GM20431 (cell line): ENCODE data around the gene MAP3K3.

Experiments
- in situ Hi-C: fragments of 300-500 bp; cut with MseI, MboI; formaldehyde crosslinking; loops from one replicate; pipeline ENCODE4 v1.15.0; 2020; ENCODE audit warnings: low sequenced_read_pairs; ENCODE audit not compliant: unreplicated experiment

The MAP3K3 gene

GRCh38 chr17:63688396-63689020 is 66.3 kb downstream of the MAP3K3 start:
- in situ Hi-C loops = no loop called here

- in situ Hi-C loops = no loop called here
These were observed 67.3 kb downstream of the MAP3K3 start for GRCh38 chr17:63689479-63689878.

GRCh38 chr17:63692195-63692816 is 70.1 kb downstream of the MAP3K3 start:
- in situ Hi-C loops = no loop called here

GRCh38 chr17:63693411-63694113 is 71.3 kb downstream of the MAP3K3 start:
- in situ Hi-C loops = no loop called here

- in situ Hi-C loops = no loop called here
These were observed 72.2 kb downstream of the MAP3K3 start for GRCh38 chr17:63694229-63694949.

GRCh38 chr17:63694950-63695773 is 72.9 kb downstream of the MAP3K3 start:
- in situ Hi-C loops = no loop called here

GRCh38 chr17:63695889-63696288 is 73.7 kb downstream of the MAP3K3 start:
- in situ Hi-C loops = no loop called here

GRCh38 chr17:63696381-63696961 is 74.3 kb downstream of the MAP3K3 start:
- in situ Hi-C loops = no loop called here

GRCh38 chr17:63697341-63698286 is 75.4 kb downstream of the MAP3K3 start:
- in situ Hi-C loops = no loop called here

- in situ Hi-C loops = no loop called here
These were observed 76.2 kb downstream of the MAP3K3 start for GRCh38 chr17:63698381-63698885.

- in situ Hi-C loops = no loop called here
These were observed 76.8 kb downstream of the MAP3K3 start for GRCh38 chr17:63698886-63699637.

GRCh38 chr17:63699638-63700527 is 77.7 kb downstream of the MAP3K3 start, which contains the start of gene LIMD2:
TSS of gene LIMD2 (minus strand) at chr17:63700125. CDS start at chr17:63699298, 827 bp downstream.
- in situ Hi-C loops = no loop called here

GRCh38 chr17:63700528-63701455 is 78.6 kb downstream of the MAP3K3 start:
- in situ Hi-C loops = no loop called here

- in situ Hi-C loops = no loop called here
These were observed 79.2 kb downstream of the MAP3K3 start for GRCh38 chr17:63701456-63701820.

- in situ Hi-C loops = no loop called here
These were observed 79.9 kb downstream of the MAP3K3 start for GRCh38 chr17:63701868-63702720.
